CD14-positive monocyte (primary cell): ENCODE data around the gene RELB. TPM values are rescaled to one million over a fixed set of nuclear protein-coding genes. Genes with fewer than 3 reads are reported as not detected.

ENCODE experiments used
- DNase-seq, 3 donors: peaks; one replicate each; pipeline ENCODE4 v3.0.0-alpha.2; 2011 to 2022
- H2AFZ ChIP-seq: 2 replicates; pipeline ENCODE4 v1.6.0; 2012; ENCODE audit warnings: mild to moderate bottlenecking, low read depth, low read length, inconsistent platforms; ENCODE audit not compliant: insufficient read depth, poor library complexity, severe bottlenecking
- H3K27ac ChIP-seq, 2 donors: 1 replicate in 1 of 2; 2 replicates in 1 of 2; pipeline ENCODE4 v1.5.1; 2012 to 2013; ENCODE audit warnings: low read length in 2 of 2, control low read depth in 1 of 2, inconsistent platforms in 1 of 2, low read depth in 1 of 2, mild to moderate bottlenecking in 1 of 2
- H3K27me3 ChIP-seq, 2 donors: one replicate each; pipeline versions ENCODE4 v1.6.0 to v1.6.1; 2011 to 2013; ENCODE audit warnings: low read length in 2 of 2; ENCODE audit not compliant: control insufficient read depth in 2 of 2, insufficient read depth in 2 of 2
- H3K36me3 ChIP-seq, 2 donors: replicated peaks in 1 of 2; 1 replicate in 1 of 2; 2 replicates in 1 of 2; pipeline versions ENCODE4 v1.5.1 to v1.6.1; 2012 to 2013; ENCODE audit warnings: low read length in 2 of 2, control low read depth in 1 of 2, inconsistent platforms in 1 of 2, mild to moderate bottlenecking in 1 of 2; ENCODE audit not compliant: insufficient read depth in 2 of 2, control insufficient read depth in 1 of 2
- H3K4me1 ChIP-seq, 2 donors: 1 replicate in 1 of 2; 2 replicates in 1 of 2; pipeline versions ENCODE4 v1.5.1 to v1.6.1; 2012 to 2013; ENCODE audit warnings: low read length in 2 of 2, control low read depth in 1 of 2, inconsistent platforms in 1 of 2, mild to moderate bottlenecking in 1 of 2, moderate library complexity in 1 of 2; ENCODE audit not compliant: insufficient read depth in 2 of 2, control insufficient read depth in 1 of 2
- H3K4me2 ChIP-seq: replicated peaks from 2 replicates; pipeline ENCODE3; 2012; ENCODE audit warnings: low read length, moderate library complexity, mild to moderate bottlenecking; ENCODE audit not compliant: poor library complexity, severe bottlenecking; ENCODE audit errors: extremely low read depth
- H3K4me3 ChIP-seq, 3 experiments: fragments of 200-600 bp in 1 of 3; sonication (generic) in 1 of 3; replicated peaks in 1 of 3; 1 replicate in 2 of 3; 2 replicates in 1 of 3; pipeline ENCODE4 v1.5.1; 2011 to 2013; ENCODE audit warnings: low read length in 3 of 3, mild to moderate bottlenecking in 3 of 3, control low read depth in 2 of 3, low read depth in 2 of 3, inconsistent platforms in 1 of 3, moderate library complexity in 1 of 3
- H3K79me2 ChIP-seq: 2 replicates; pipeline ENCODE4 v1.6.0; 2012; ENCODE audit warnings: mild to moderate bottlenecking, control low read depth, inconsistent platforms, low read length, moderate library complexity; ENCODE audit not compliant: insufficient read depth
- H3K9ac ChIP-seq: 2 replicates; pipeline ENCODE4 v1.6.0; 2017; ENCODE audit warnings: low read length, mild to moderate bottlenecking; ENCODE audit not compliant: insufficient read depth, poor library complexity, severe bottlenecking
- H3K9me3 ChIP-seq, 2 donors: replicated peaks in 1 of 2; 1 replicate in 1 of 2; 2 replicates in 1 of 2; pipeline versions ENCODE4 v1.5.1 to v1.6.1; 2012 to 2013; ENCODE audit warnings: low read length in 2 of 2, control low read depth in 1 of 2; ENCODE audit not compliant: control insufficient read depth in 1 of 2, insufficient read depth in 1 of 2
- H4K20me1 ChIP-seq: 2 replicates; pipeline ENCODE4 v1.6.0; 2012; ENCODE audit warnings: mild to moderate bottlenecking, low read length, control low read depth, moderate library complexity; ENCODE audit not compliant: insufficient read depth
- H3K27ac Mint-ChIP-seq, 7 donors: one replicate each; pipeline ENCODE4 v1.8.0; 2020; ENCODE audit warnings: mild to moderate bottlenecking in 7 of 7, mixed read lengths in 7 of 7, moderate library complexity in 6 of 7, inconsistent platforms in 2 of 7
- H3K27me3 Mint-ChIP-seq, 3 donors: one replicate each; pipeline ENCODE4 v1.8.0; 2021 to 2022; ENCODE audit warnings: low read depth in 3 of 3, mild to moderate bottlenecking in 3 of 3, mixed read lengths in 3 of 3, moderate library complexity in 3 of 3, inconsistent platforms in 1 of 3
- H3K36me3 Mint-ChIP-seq, 2 donors: one replicate each; pipeline ENCODE4 v1.8.0; 2020; ENCODE audit warnings: mixed read lengths in 2 of 2, inconsistent platforms in 1 of 2, mild to moderate bottlenecking in 1 of 2
- H3K4me1 Mint-ChIP-seq: one replicate; pipeline ENCODE4 v1.8.0; 2020; ENCODE audit warnings: mild to moderate bottlenecking, mixed read lengths
- H3K4me3 Mint-ChIP-seq, 2 donors: one replicate each; pipeline ENCODE4 v1.8.0; 2020; ENCODE audit warnings: mild to moderate bottlenecking in 2 of 2, mixed read lengths in 2 of 2, moderate library complexity in 1 of 2
- H3K9me3 Mint-ChIP-seq, 7 donors: one replicate each; pipeline ENCODE4 v1.8.0; 2020 to 2022; ENCODE audit warnings: mixed read lengths in 7 of 7, mild to moderate bottlenecking in 6 of 7, moderate library complexity in 6 of 7, inconsistent platforms in 2 of 7
- CTCF ChIP-seq: fragments of 200-600 bp; IDR thresholded peaks from one replicate; pipeline ENCODE4 v1.8.0; 2022; ENCODE audit warnings: antibody characterized with exemption, mild to moderate bottlenecking
- WGBS: methylation state at CpG from one replicate; pipeline ENCODE4 v1.1.5; 2013; ENCODE audit warnings: missing lambda C conversion rate; ENCODE audit not compliant: insufficient coverage; 5-methylcytosine and 5-hydroxymethylcytosine counted together
- intact Hi-C, 2 donors: fragments of 100-400 bp; cut with micrococcal nuclease; formaldehyde crosslinking; loops; one replicate each; pipeline versions ENCODE4 v1.15.0 to v1.15.1; 2023
- polyA plus RNA-seq, 3 donors: library from polyadenylated mRNA; depleted of rRNA in 1 of 3; unstranded in 2 of 3; stranded (reverse) in 1 of 3; fragments of 300-500 nt in 2 of 3; fragments of >200 nt in 1 of 3; fragmentation: Illumina TruSeq in 2 of 3; gene quantifications; 1 replicate in 2 of 3; 2 replicates in 1 of 3; pipeline ENCODE4 v1.2.3, GENCODE V29; 2012 to 2021

RELB gene
- polyA plus RNA-seq, 3 donors, result 32.3 to 35.0 (median 34.4) TPM

- no peak for TF ChIP-seq CTCF
- H3K79me2 ChIP-seq, result no peaks in the 10 kb centered on the region
- H3K4me1 ChIP-seq, result no peaks in the 10 kb centered on the region
- H2AFZ ChIP-seq, result no peak overlapping the region
- no peak overlapping the region for H3K9ac ChIP-seq
- Mint-ChIP-seq H3K4me1 (peaks cover 2% of the 10 kb centered on the region), H3K27me3 (no peaks in the 10 kb centered on the region), H3K36me3 (peaks cover 47 to 68% of the 10 kb centered on the region in 2 donors), H3K4me3 (no peak overlapping the region), H3K9me3 (peaks cover 0 to 3% (median 0%) of the 10 kb centered on the region in 7 donors), H3K27ac (no peak overlapping the region)
- H4K20me1 ChIP-seq, result peaks cover 52% of the 10 kb centered on the region
- H3K9me3 ChIP-seq, result no peaks in the 10 kb centered on the region
- peaks cover 27 to 64% of the 10 kb centered on the region in 2 donors for H3K36me3 ChIP-seq
- H3K4me2 ChIP-seq, result no peak overlapping the region
- intact Hi-C loops, result no loop called here
- H3K27me3 ChIP-seq, result no peaks in the 10 kb centered on the region
- no peak overlapping the region for H3K4me3 ChIP-seq
- 97% methylated on average over 26 of the region's 42 CpGs for WGBS
- no peak for DNase-seq
- no peak overlapping the region for H3K27ac ChIP-seq
Observed at GRCh38 chr19:45011959-45012358, 10.7 kb downstream of the RELB start.

- Histone ChIP-seq H3K9ac (no peak overlapping the region), H3K4me1 (no peaks in the 10 kb centered on the region), H3K79me2 (no peaks in the 10 kb centered on the region), H3K4me3 (no peak overlapping the region), H2AFZ (no peak overlapping the region), H3K9me3 (no peaks in the 10 kb centered on the region), H3K27me3 (no peaks in the 10 kb centered on the region), H3K4me2 (no peak overlapping the region), H3K27ac (no peak overlapping the region), H4K20me1 (peaks cover 31% of the 10 kb centered on the region), H3K36me3 (peaks cover 20 to 64% of the 10 kb centered on the region in 2 donors)
- peaks cover 0 to 1% (median 0%) of the 10 kb centered on the region in 3 donors for H3K27me3 Mint-ChIP-seq
- peak; percentile 51 to 57 (median 54) for DNase-seq
- 81% methylated on average over 7 of the region's 13 CpGs for WGBS
- peaks cover 0 to 3% (median 0%) of the 10 kb centered on the region in 7 donors for H3K9me3 Mint-ChIP-seq
- H3K27ac Mint-ChIP-seq, result peak overlapping the region in 2 of 7 donors; percentile 69 to 77
- no peaks in the 10 kb centered on the region for H3K4me1 Mint-ChIP-seq
- no peak overlapping the region for H3K4me3 Mint-ChIP-seq
- peak; percentile 74 for TF ChIP-seq CTCF
- H3K36me3 Mint-ChIP-seq, result peaks cover 43 to 69% of the 10 kb centered on the region in 2 donors
- intact Hi-C loops, result loop anchor here (1.0 to 2.0 kb wide), 2 partner anchors 42 to 43 kb away; no protein-coding TSS in a partner anchor
Observed at GRCh38 chr19:45016388-45017314, 15.4 kb downstream of the RELB start.
